Body of pancreas (tissue), 4 donors: Measurements from ENCODE around the gene SAMD13. TPM values are rescaled to one million over a fixed set of nuclear protein-coding genes. Genes with fewer than 3 reads are reported as not detected.

Source experiments
- ATAC-seq: fragments of 150-250 bp; one replicate; pipeline ENCODE4 v1.9.1; 2016
- DNase-seq, 4 donors: peaks; one replicate each; pipeline ENCODE4 v3.0.0-alpha.2; 2019
- H3K27ac ChIP-seq, 4 donors: fragments of 200-600 bp; sonication (generic); 1 replicate in 3 of 4; 2 replicates in 1 of 4; pipeline versions ENCODE4 v1.5.1 to v1.6.1; 2016 to 2019; ENCODE audit warnings: mild to moderate bottlenecking in 1 of 4, mixed read lengths in 1 of 4, moderate library complexity in 1 of 4
- H3K27me3 ChIP-seq, 2 donors: fragments of 200-600 bp; sonication (generic); one replicate each; pipeline ENCODE4 v1.6.0; 2016; ENCODE audit warnings: mild to moderate bottlenecking in 1 of 2
- H3K36me3 ChIP-seq, 2 donors: fragments of 200-600 bp; sonication (generic); replicated peaks in 1 of 2; 2 replicates each; pipeline ENCODE4 v1.5.1; 2016; ENCODE audit warnings: low read depth in 2 of 2; ENCODE audit not compliant: insufficient read depth in 1 of 2
- H3K4me1 ChIP-seq: fragments of 200-600 bp; sonication (generic); one replicate; pipeline ENCODE4 v1.6.0; 2016
- H3K4me3 ChIP-seq, 2 donors: fragments of 200-600 bp; sonication (generic); 1 replicate in 1 of 2; 2 replicates in 1 of 2; pipeline ENCODE4 v1.5.1; 2016 to 2019
- H3K9me3 ChIP-seq, 3 donors: fragments of 200-600 bp; sonication (generic); 1 replicate in 2 of 3; 2 replicates in 1 of 3; pipeline ENCODE4 v1.5.1; 2016
- POLR2A ChIP-seq, 3 donors: fragments of 450-650 bp; IDR thresholded peaks; one replicate each; pipeline ENCODE4 v1.6.1; 2016; ENCODE audit warnings: antibody characterized with exemption in 3 of 3, mild to moderate bottlenecking in 2 of 3
- WGBS, 2 donors: methylation state at CpG; one replicate each; pipeline ENCODE4 v1.1.5; 2017; 5-methylcytosine and 5-hydroxymethylcytosine counted together
- intact Hi-C: fragments of 100-400 bp; cut with DNase I; formaldehyde crosslinking; loops from one replicate; pipeline ENCODE4 v1.15.1; 2023
- total RNA-seq, 2 donors: library from RNA; depleted of rRNA; stranded (reverse); fragments of >200 nt; gene quantifications; one replicate each; pipeline ENCODE4 v1.1.0, GENCODE V29; 2016
- TF ChIP-seq, protein P1 (sequence below), 7 experiments: fragments of 450-650 bp in 4 of 7; fragments of 200-600 bp in 3 of 7; sonication (generic) in 3 of 7; IDR thresholded peaks; one replicate each; pipeline ENCODE4 v1.5.1; 2016 to 2019; ENCODE audit warnings: antibody characterized with exemption in 7 of 7

Gene SAMD13, protein sequence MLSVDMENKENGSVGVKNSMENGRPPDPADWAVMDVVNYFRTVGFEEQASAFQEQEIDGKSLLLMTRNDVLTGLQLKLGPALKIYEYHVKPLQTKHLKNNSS
- 1 to 10 TPM in 1 of 2 donors, under 1 TPM in 1; 0.66 to 1.3 TPM for total RNA-seq

DNA sequence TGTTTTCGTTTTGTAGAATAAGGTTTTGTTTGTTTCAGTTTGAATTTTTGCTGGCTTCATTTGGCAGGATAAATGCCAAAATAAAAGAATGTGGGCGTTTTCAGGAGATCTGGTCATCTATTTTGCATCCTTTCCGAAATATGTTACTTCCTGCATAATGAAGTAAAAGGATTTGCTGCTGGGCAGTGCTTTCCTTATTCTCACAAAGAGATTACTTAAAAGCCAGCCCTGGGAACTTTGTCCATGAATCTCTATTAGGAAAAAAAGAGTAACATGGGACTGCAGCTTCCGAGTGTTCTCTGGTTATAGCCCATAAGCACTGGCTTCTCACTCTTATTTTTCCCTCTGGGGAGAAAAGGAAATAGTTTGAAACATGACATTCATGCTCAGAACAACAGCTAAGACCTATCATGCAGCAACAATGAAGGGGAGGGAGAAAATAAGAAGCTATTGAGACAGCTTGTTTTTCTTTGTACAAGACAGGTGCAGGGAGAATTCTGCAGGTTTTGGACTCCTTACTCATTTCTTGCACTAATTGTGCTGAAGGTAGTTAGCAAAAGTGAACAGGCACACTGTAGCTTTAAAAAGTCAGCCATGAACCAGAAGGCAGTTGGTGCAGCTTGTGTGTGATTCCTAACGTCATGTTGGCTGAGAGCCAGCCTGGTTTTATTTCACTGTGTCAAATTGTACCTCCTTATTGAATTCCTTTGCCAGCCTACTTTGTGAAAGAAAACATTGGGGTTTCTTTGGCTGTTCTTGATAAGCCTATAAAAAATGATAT is at the start of gene SAMD13:
SAMD13 (plus strand) TSS at position 705 of the 781 bp plus-strand sequence. CDS start 1,527 bp downstream, outside the sequence.
- Histone ChIP-seq H3K4me3 (peak within 1 kb of the TSS in 1 of 2 donors; percentile 8), H3K27me3 (no peaks in the 10 kb centered on the region), H3K36me3 (no peaks in the 10 kb centered on the region), H3K27ac (peak within 1 kb of the TSS in 3 of 4 donors; percentile 50 to 87 (median 82)), H3K4me1 (peaks cover 40% of the 10 kb centered on the region), H3K9me3 (no peaks in the 10 kb centered on the region)
- intact Hi-C loops, result no loop called here
- no peak for TF ChIP-seq POLR2A (IDR thresholded peaks at IDR 0.05)
- TF ChIP-seq, protein P1, sequence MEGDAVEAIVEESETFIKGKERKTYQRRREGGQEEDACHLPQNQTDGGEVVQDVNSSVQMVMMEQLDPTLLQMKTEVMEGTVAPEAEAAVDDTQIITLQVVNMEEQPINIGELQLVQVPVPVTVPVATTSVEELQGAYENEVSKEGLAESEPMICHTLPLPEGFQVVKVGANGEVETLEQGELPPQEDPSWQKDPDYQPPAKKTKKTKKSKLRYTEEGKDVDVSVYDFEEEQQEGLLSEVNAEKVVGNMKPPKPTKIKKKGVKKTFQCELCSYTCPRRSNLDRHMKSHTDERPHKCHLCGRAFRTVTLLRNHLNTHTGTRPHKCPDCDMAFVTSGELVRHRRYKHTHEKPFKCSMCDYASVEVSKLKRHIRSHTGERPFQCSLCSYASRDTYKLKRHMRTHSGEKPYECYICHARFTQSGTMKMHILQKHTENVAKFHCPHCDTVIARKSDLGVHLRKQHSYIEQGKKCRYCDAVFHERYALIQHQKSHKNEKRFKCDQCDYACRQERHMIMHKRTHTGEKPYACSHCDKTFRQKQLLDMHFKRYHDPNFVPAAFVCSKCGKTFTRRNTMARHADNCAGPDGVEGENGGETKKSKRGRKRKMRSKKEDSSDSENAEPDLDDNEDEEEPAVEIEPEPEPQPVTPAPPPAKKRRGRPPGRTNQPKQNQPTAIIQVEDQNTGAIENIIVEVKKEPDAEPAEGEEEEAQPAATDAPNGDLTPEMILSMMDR (IDR thresholded peaks at IDR 0.05), result no peak
- DNase-seq, result peak; percentile 84 to 91 (median 88)
- WGBS, 2 donors, result 3 to 12% methylated on average over 5 of the region's 5 CpGs
- ATAC-seq, result peak; percentile 60

- Histone ChIP-seq H3K4me3 (no peak overlapping the region), H3K27me3 (no peaks in the 10 kb centered on the region), H3K27ac (peak overlapping the region in 1 of 4 donors; percentile 59), H3K36me3 (no peaks in the 10 kb centered on the region), H3K4me1 (peaks cover 7% of the 10 kb centered on the region), H3K9me3 (no peaks in the 10 kb centered on the region)
- ATAC-seq (no peak), DNase-seq (no peak)
- 79 to 82% methylated on average over 2 of the region's 2 CpGs for whole genome bisulfite sequencing, 2 donors
- intact Hi-C loops, result no loop called here
- TF ChIP-seq, protein P1 (IDR thresholded peaks at IDR 0.05), result no peak
- TF ChIP-seq POLR2A (IDR thresholded peaks at IDR 0.05), result no peak
Measured at GRCh38 chr1:84253036-84253435, 48.5 kb upstream of the SAMD13 start.

DNA sequence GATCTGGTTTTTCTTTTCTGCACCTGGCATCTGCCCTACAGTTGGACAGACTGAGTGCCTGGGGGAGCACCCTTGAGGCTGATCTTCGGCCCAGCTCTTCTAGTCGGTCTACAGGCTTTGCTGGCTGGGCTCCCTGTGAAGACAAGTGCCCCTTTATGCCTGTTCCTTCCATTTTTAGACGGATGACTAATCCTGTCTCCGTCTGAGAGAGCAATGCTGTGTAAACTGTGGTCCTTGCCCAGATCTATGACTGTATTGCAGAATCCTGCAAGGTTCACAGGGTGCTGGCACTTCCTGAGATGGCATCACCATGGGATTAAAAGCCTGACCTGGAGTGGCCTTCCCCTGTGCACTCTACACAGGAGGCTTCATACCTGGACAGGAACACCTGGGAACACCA is 47.6 kb upstream of the SAMD13 start:
- no peak overlapping the region for H3K4me3 ChIP-seq
- H3K9me3 ChIP-seq, result no peaks in the 10 kb centered on the region
- WGBS, 2 donors, result 22 to 39% methylated on average over 4 of the region's 4 CpGs
- TF ChIP-seq POLR2A (IDR thresholded peaks at IDR 0.05), result no peak
- TF ChIP-seq, protein P1 (IDR thresholded peaks at IDR 0.05), result no peak
- ATAC-seq, result peak; percentile 92
- peak overlapping the region in 3 of 4 donors; percentile 15 to 59 (median 34) for H3K27ac ChIP-seq
- H3K36me3 ChIP-seq, result no peaks in the 10 kb centered on the region
- intact Hi-C loops, result no loop called here
- peaks cover 7% of the 10 kb centered on the region for H3K4me1 ChIP-seq
- no peaks in the 10 kb centered on the region for H3K27me3 ChIP-seq
- DNase-seq, result peak; percentile 26 to 81 (median 63)

GRCh38 chr1:84254703-84255238 is 46.7 kb upstream of the SAMD13 start:
- H3K36me3 ChIP-seq, result no peaks in the 10 kb centered on the region
- no peaks in the 10 kb centered on the region for H3K9me3 ChIP-seq
- DNase-seq, result no peak
- H3K4me3 ChIP-seq, result no peak overlapping the region
- 93 to 100% methylated on average over 2 of the region's 2 CpGs for WGBS, 2 donors
- no peaks in the 10 kb centered on the region for H3K27me3 ChIP-seq
- H3K4me1 ChIP-seq, result peaks cover 7% of the 10 kb centered on the region
- TF ChIP-seq POLR2A (IDR thresholded peaks at IDR 0.05), result no peak
- TF ChIP-seq, protein P1 (IDR thresholded peaks at IDR 0.05), result no peak
- intact Hi-C loops, result no loop called here
- ATAC-seq, result no peak
- peak overlapping the region in 1 of 4 donors; percentile 59 for H3K27ac ChIP-seq
